NCI-H187 (cell line): Measurements from ENCODE around the gene VPS11.
"Not testable (repeated sequence)": the region's sequence is repeated elsewhere in the genome, so short reads cannot be mapped to it uniquely, and the experiment has no call there.

Experiments used
- DNase-seq, 2 experiments: peaks; one replicate each; lab custom pipeline; 2025; lab: John Stamatoyannopoulos, UW

VPS11 gene

GRCh38 chr11:119103161-119103664, 35.6 kb downstream of the VPS11 start:
- DNase-seq = not testable (repeated sequence)

GRCh38 chr11:119103793-119104192, 36.2 kb downstream of the VPS11 start:
- peak in 1 of 2 experiments; percentile 51 for DNase-seq

GRCh38 chr11:119106564-119107537, 39.2 kb downstream of the VPS11 start, which contains the start of gene C2CD2L:
Gene C2CD2L, plus strand, starts transcription at chr11:119107344. Its CDS starts 398 bp downstream, at chr11:119107742.
- peak; percentile 84 to 91 for DNase-seq

GRCh38 chr11:119107538-119108145, 40.0 kb downstream of the VPS11 start:
- DNase-seq = no peak

GRCh38 chr11:119108146-119108856, 40.7 kb downstream of the VPS11 start:
- no peak for DNase-seq

GRCh38 chr11:119108857-119109221, 41.2 kb downstream of the VPS11 start:
- DNase-seq = no peak

- DNase-seq = no peak
Measured at GRCh38 chr11:119109843-119110242, 42.2 kb downstream of the VPS11 start.

- DNase-seq = no peak
Measured at GRCh38 chr11:119110439-119110838, 42.8 kb downstream of the VPS11 start.

GRCh38 chr11:119111361-119111925, 43.8 kb downstream of the VPS11 start:
- DNase-seq = no peak

DNA sequence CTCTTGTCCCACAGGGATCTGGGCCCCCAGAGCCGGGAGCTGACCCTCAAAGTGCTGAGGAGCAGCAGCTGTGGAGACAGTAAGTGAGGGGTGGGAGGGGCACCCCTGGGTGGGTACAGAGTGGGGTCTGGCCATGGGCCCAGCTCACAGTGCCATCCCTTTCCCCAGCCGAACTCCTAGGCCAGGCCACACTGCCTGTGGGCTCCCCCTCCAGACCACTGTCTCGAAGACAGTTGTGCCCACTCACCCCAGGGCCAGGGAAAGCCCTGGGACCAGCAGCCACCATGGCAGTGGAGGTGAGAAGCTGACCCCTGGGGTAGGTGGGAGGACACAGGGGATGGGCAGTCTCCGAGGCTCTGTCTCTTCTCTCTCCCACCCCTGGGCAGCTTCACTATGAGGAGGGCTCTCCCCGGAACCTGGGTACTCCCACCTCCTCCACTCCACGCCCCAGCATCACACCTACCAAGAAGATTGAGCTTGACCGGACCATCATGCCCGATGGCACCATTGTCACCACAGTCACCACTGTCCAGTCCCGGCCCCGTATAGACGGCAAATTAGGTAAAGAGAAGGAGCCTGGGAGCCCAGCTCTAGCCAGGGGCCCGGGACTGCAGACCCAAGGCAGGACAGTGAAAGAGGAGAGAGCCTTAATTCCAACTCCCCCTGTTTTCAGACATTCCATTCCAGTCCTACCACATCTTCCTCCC, 44.8 kb downstream of the VPS11 start:
- DNase-seq = no peak

- no peak for DNase-seq
Measured at GRCh38 chr11:119113716-119114115, 46.1 kb downstream of the VPS11 start.

GRCh38 chr11:119114351-119114750, 46.7 kb downstream of the VPS11 start:
- no peak for DNase-seq

- no peak for DNase-seq
Measured at GRCh38 chr11:119115484-119116234, 48.0 kb downstream of the VPS11 start.

- no peak for DNase-seq
Measured at GRCh38 chr11:119116235-119116594, 48.6 kb downstream of the VPS11 start.

DNA sequence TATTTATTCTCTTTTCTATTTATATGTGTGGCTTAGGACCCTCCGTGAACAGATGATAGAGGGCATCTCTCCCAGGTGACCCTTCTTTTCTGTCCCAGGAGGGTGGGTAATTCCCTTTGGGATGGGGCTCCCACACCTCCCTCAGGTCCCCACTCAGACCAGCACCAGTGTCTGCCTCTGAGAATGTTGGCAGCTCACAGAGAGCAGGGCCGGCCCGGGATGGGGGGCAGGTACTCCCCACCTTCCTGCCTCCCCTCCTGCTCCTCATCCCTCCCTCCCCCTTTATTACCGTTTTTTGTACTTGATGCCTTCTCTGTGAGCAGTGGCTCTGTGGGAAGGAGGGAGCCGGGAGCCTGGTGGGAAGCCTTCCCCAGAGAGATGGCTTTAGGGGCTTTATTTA, 49.0 kb downstream of the VPS11 start:
- DNase-seq = no peak

GRCh38 chr11:119117004-119117706, 49.5 kb downstream of the VPS11 start:
- no peak for DNase-seq

GRCh38 chr11:119118227-119118626, 50.6 kb downstream of the VPS11 start:
- DNase-seq = no peak

GRCh38 chr11:119118946-119119345, 51.3 kb downstream of the VPS11 start:
- DNase-seq = no peak

DNA sequence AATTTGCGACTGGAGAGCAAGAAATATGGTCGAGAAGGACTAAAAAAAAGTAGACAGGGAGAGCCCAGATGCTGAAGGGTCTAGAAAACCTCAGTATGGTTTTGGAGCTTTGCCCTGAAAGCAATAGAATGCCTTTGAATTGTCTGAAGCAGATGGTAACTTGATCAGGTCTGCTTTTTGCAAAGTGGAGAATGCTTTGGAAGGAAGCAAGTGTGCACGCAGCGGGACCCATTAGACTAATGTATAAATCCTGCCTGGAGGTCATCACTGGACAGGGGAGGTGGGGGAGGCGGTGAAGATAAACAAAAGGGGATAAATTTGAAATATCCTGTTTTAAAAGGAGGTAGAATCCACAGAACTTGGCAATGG, 53.0 kb downstream of the VPS11 start:
- DNase-seq = peak in 1 of 2 experiments; percentile 44
